SIG-M5 (cell line): ENCODE measurements around the gene PTPN5.

Experiments
- DNase-seq: peaks from one replicate; lab custom pipeline; 2025; lab: John Stamatoyannopoulos, UW

Gene PTPN5

DNA sequence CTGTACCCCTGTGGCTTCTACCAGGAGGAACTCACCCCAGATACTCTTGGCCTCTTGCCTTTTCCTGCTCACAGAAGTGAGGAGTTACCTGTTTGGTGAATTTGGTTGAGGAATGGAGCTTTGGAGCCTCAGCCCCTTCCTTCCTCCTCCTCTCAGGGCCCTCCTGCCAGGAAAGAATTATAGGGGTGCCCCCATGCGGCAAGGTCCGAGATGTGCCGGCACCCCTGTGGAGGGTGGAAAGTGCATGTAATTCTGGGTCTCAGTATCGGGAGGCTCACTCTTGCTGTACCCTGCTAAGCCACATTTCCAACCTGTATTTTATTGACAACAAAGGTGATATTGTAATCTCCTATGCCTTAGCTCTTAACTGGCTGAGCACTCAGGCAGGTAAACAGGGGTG lies 51.9 kb downstream of the PTPN5 start:
- DNase-seq = no peak

DNA sequence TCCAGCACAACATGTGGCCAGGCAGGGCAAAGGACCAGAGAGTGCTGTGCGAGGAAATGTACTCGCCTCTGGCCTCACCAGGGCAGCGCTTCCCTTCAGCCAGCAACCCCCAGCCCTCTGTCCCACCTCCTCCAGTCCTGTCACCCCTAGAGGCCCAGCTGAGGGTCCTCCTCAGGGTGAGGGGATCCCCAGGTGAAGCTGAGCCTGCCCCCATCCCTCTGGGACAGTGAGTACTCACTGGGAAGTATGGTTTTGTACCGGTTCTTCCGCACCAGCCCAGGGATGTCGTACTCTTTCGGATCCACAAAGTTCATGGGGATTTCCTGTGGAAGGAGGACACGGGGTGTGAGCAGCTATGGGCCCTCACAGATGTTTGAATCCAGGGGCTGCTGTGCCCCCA lies 54.0 kb downstream of the PTPN5 start:
- DNase-seq = no peak

DNA sequence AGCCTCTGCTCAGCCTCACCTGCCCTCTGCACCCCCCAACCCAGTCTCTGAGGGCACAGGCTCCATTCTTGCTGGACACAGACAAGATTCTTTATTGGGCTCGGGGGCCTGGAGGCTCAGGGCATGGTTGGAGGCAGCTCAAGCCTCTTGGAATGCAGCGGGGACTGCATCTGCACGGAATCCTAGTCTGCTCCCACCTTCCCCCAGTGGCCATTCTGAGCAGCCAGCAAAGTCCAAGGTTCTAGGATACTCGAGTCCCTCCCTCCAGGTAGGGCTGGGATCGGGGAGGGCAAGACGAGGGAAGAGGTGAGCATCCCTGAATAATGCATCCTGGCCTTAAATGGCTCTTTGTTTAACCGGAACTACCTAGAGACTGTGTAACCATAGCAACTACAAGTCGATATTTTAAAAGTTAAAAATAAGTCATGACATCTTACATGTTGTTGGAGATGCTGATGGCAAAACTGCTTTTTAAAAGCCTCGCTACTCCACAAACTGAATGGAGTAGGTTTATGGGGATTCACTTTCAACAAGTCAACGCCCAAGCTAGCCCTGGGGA lies 54.9 kb downstream of the PTPN5 start:
- DNase-seq = no peak

DNA sequence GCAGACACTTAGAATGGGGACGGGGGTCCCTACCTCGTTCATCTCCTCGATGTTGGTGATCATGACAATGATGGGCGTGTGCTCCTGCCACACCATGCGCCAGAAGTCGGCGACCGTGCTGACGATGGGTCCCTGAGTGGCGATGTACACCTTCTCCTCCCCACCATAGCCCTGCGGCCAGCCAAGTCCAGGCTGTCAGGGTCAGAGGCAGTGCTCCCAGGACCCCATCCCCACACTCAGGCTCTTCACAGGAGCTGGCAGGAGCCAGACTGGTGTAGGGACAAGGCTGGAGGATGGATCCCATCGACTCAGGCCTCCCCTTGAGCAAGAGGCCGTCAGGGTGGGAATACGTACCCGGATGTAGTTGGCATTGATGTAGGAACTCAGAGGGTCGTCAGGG lies 58.4 kb downstream of the PTPN5 start:
- DNase-seq = no peak

DNA sequence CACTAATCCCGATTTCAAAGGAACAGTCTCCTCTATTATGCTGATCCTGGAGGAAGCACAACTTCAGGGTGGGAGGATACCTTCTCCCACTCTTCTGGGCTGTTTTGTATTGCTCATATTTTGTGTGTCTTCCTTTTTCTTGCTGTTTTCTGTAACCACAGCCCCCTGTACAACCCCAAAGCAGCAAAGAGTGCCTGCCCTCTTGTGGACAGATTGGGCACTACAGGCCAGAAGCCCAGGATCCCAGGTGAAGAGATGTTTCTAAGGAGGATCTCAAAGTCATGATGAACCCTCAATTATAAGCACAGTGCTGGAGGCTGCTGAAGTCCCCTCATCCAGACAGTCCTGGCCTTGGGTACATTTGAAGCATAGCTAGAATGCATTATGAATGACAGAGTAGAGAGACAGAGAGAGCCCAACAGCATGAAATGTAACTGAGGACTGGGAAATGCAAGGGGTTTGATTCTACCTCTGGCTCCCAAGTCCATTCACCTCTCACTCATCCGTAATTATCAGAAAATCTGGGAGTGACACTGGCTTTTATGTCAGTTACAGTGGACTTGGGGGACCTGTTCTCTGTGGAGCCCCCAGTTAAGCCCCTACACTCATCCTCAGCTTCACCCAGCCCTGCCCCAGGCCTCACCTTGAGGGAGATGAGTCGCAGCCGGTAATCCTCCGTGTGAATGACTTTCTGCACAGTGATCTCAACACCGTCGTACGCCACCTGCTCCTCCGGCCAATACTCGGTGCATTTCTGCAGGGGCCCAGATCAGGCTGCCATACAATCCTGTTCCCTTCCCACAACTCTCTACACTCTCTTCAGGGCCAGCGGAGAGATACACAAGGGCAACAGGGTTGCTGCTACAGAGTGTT lies 59.4 kb downstream of the PTPN5 start:
- no peak for DNase-seq

DNA sequence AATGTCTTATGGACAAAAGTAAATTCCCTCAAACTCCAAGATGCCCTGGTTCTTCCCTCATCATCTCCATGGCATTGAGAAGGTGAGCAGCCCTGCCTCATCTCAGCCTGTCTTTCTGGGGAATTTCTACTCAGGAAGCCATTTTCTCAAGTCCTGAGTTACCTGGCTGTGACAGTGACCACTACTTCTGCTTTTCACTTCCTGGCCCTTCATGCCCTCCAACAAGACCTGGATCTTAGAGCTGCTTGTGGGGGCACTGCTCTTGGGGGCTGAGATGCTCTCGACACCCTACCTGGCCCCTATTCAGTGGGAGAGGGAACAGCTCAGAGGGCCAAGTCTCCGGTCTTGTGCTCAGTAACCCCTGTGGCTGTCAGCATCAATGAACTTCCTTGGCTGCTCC lies 60.2 kb downstream of the PTPN5 start:
- DNase-seq = no peak

DNA sequence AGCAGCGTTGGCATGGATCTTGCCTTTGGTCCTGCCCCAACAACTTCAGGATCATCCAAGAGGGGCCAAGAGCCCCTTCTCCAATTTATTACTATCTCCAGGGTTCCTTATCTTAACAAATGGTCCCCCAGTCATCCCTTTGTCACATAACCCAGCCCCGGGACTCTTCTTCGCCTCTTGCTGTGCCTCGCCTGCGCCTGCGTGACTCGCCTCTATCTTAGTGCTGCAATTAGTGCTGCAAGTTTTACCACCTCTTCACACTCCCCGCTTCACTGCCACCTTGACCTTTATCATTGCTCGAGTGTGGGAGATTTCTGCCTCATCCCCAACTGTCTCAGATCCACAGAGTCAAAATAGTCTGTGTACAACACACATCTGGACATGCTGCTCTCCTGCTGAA lies 61.6 kb downstream of the PTPN5 start:
- DNase-seq = no peak

DNA sequence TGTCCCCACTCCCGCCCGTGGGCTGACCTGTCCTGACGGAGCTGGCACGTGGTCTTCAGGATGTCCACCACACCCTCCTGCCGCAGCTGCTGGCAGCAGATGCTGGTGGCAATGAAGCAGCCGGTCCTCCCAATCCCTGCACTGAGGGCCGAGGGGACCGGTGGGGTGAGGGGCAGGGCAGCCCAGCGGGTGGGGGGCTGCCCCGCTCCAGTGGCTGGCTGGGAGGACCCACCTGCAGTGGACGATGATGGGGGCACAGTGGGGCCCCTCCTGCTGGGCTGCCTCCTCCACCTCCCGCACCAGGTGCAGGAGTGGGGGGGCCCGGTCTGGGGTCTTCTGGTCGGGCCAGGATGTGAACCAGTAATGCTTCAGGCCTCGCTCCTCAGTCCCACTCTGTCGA lies 62.2 kb downstream of the PTPN5 start:
- no peak for DNase-seq

DNA sequence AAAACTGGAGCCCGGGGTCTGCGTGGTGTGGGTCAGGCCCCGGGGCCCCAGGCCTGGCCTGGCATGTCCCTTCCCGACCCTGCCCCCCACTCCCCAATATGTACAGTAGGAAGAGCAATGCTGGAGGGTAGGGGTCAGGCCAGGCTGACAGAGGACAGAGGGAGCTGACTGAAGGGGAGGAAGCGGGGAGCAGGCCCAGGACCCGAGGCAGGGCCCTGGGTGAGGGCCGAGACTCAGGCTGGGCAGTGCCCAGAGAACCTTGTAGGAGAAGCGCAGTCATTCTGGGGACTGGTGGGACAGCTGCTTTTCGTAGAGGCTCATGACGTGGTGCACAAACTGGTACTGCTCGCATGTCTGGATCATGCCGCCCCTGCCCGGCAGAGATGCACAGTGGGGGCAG lies 62.9 kb downstream of the PTPN5 start:
- DNase-seq = no peak

DNA sequence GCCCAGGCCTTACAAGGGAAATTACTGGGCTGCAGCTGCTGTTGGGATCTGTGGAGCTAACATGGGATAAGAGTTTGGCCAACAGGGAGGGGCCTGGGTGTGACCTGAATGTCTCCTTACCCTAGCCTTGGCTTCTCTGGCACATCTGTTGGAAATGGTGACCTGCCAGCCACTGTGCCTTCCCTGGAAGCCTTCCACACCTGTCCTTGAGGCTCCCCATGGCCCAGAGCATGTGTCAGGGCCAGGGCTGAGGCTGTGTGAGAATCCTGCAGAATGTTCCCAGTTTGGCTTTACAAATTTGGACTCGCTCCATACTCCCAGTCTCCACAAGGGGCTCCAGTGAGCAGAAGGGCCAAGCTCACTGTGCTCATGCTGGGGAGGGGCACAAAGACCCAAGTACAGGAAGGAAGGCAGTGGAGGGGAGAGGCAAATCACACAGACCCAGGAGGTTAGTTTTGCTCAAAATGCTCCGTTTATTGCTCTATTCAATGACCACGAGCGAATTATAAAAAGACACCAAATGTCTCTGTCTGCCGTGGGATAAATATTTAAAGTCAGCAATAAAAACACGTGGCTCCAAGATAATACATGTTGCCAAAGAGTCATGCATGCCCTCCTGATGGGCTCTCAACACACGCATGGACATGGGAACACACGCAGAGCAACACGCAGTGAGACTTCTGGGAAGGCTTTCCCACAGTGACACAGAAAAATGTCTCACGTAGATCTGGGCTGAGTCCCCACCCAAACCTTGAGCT lies 63.9 kb downstream of the PTPN5 start:
- no peak for DNase-seq

DNA sequence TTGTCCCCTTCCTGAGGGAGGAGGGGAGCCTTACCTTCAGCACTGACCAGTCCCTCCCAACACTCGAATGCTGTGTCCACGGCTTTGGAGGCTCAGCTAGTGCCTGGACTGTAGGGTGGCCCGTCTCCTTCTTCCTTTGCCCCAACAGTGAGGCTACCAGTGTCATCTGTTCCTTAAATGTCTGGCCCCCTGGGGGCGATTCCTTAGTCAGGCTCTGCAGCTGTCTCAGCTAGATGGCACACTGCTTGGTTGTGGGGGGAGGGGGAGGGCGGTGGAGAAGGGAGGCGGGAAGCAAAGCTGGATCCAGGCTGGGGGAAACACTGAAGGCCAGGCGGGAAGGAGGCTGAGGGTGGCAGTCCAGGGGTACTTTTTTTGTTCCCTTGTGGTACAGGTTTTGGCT lies 65.6 kb downstream of the PTPN5 start, which contains the start of gene IGSF22:
IGSF22 (minus strand) TSS at position 149 of the 400 bp plus-strand sequence. CDS start 1,952 bp downstream, outside the sequence.
- no peak for DNase-seq

DNA sequence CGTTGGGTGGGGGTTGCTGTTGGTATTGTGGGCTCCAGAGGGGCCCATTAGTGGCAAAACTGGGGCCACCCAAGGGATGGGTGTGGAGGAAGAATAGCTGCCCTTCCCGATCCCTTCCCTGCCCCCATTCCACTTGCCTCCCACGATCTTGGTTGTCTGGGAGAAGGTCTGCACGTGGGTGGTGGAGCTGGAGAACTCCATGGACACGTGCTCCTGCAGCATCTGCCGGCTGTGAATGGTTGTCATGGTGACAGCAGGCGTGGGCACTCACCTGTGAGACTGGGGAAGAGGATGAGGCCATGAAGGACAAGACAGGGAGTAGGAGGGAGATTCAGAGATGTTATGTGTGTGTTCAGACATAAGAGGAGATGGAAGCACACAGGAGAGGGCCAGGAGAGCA lies 67.6 kb downstream of the PTPN5 start:
- no peak for DNase-seq

DNA sequence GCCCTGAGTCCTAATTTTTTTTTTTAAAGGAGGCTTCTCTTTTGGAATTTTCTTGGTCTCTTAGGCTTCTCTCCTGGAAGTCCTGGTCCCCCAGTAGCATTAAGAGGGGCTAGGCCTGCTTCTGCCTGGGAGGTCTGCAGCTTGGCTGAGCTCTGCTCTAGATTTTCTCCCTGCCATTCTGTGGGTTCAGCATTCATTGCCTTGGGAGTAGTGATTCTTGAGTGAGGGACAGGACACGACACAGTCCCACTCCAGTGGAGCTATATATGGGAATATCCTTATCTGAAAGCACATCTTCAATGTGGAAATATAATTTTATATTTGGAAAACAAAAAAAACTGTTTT lies 69.3 kb downstream of the PTPN5 start:
- DNase-seq = no peak

DNA sequence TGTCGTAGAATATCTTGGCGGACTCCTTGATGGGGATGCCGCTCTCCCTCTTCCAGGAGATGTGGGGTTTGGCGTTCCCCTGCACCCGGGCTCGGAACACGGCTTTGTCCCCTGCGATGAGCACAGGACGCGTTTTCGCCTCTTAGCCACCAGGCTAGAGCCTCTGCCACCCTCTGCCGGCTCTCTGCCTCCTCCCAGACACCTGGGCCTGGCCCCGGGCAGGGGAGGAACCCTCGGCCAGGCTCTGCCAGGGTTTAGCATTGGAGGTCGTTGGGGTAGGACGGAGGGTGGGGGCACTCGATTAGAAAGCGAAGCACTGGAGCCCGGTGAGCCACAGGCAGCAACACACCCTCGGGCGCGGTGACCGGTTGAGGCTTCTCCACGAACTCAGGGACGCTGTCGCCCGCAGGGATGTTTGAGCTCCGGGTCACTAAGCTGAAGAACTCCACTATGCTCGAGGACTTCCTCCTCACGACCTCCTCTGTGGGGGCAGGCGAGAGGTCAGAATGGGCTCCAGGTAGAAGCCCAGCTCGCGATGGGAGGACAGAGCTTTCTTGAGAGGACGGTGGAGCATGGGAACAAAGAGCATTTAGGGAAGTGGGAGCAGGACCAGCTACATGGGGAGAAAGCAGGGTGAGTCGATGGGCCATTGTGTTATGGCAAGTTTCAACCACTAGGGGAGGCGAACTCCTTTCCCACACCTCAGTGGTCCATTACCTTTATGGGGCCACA lies 69.9 kb downstream of the PTPN5 start:
- no peak for DNase-seq

DNA sequence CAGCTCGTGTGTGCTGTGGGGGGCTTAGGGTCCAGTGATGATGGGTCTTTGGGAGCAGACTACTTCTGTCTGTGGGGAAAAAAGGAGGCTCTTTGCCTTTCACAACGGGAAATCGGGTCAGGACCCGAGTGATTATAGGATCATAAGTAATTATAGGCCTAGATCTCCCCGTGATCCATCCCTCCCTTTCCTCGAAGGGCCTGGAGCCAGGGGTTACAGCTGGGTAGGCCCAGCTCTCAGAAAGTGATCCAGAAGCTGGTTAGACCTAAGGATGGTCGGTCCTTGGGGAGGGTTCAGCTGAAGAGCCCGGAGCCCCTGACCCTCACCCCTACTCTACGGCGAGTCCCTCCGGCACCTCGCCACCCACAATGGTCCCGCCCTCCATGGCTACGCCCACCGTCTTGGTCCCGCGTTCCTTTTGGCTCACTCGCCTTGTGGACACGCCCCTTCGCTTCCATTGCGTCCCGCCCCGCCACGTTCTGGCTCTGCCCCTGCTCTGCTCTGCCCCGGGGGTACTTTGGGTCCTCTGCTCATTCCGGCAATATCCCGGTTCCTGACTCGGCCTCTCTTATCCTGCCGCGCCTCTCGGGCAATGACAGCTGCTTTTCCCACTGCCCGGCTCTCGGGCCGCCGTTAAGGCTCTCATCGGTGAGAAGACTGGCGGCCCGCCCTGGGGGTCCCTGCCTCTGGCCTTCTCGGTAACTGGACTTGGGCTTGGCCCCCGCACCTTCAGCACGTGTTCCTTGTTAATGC lies 70.6 kb downstream of the PTPN5 start:
- no peak for DNase-seq

DNA sequence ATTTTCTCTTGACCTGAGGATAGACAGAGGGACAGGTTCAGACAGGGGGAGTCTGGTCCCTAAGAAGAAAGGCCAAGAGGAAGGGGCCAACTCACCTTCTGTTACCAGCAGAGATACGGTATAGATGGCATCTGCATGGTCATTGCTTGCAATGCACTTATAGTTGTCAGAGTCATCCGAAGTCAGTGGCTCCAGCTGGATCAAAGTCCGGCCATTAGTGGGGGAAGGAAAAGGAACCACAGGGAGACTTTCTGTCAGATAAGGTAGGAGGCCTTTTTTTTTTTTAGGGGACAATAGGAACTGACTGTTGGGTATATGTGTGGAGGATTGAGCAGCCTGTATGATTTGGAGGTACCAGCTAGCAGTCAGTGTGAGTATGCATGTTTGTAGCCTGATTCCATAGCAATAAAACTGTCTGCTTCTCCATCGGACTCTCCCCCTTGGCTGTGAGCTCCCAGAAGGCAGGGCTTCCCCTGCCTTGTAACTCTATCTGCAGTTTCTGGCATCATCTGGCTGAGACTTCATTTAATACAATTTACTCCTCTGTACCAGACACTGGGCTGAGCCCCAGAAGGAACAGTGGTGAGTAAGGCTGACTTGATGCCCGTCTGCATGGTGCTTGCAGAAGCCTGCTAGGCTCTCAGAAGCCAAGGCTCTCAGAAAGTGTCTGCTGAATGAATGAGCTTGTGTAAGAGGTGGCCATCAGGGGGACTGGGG lies 71.3 kb downstream of the PTPN5 start:
- no peak for DNase-seq

DNA sequence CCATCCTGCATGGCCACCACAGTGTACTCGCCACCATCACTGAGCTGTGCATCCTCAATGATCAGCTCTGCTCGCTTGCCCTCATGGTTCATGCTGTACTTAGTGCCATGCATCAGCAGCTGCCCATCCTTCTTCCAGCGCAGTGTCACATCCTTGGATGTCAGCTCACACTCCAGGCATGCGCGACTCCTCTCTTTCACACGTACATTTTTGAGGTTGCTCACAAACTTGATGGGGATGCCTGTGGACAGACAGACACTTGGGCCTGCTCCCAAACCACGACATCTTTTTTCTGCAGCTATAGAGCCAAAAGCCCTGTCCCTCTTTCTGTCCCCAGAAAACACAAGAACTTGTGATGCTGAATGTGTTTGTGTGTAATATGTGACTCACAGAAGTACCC lies 76.1 kb downstream of the PTPN5 start:
- no peak for DNase-seq

DNA sequence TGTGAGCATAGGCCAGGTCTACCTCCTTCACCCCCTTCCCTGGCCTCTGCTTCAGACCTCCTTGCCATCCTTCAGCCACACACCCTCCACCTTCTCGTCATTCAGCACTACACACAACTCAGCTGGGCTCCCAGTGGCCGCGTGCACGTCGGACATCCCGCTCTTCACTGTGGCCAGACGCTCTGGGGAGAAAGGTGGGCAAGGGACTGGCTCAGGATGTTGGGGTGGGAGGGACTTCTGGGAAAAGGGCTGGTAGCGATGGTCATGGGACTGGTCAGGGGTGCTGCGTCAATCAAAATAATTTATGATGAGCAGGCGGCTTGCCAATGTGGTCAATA lies 77.2 kb downstream of the PTPN5 start:
- DNase-seq = no peak

DNA sequence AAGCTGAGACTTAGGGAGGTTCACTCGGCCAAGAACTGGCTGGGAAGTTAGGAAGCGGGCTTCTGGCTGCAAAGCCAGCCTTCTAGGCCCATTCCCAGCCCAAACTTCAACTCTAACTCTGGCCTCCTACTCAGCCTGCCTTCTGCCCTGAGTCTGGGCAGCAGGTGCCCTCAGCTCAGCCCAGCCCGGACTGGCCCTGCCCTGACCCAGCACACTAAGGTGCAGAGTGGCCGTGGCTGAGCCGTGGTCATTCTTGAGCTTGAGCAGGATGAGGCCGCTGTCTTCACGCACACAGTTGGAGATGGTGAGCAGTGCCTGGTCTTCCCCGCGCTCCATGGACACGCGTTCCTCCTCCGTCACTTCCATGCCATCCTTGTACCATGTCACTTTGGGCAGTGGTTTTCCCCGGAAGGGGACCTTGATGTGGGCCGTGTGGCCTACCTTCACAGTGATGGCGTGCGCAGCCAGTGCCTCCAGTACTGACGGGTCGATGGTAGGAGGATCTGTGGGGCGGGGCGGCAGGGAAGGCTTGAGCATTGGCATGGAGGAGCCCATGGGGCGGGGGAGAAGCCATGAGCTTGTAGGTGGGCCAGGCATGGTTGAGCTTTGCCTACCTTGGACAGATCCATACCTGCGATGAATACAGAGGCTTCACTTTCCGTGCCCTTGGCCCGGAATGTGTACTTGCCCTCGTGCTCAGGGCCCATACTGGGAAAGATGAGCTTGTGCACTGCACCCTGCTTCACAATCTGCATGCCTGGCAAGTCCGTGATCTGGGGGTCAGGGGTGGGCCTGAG lies 77.8 kb downstream of the PTPN5 start:
- DNase-seq = no peak

DNA sequence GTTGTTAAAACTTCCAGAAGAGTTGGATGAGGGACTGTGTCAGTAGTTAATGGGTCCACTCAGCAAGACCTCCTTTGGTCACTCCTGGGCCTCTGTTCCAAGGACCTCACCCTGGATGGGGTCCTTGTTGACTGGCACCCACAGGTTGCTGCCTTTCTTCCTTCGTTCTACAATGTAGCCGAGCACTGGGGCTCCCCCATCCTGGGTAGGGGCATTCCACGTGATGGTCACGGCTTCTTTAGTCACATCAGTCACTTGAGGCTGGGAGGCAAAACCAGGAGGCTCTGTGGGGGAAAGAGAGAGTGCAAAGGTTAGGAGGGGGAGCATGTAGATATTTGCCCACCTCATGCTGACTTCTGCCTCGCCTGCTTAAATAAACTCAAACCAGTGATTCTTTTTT lies 81.1 kb downstream of the PTPN5 start:
- DNase-seq = no peak
